Measurements from ENCODE around the gene SIGLEC8.
"Not testable (repeated sequence)": the region's sequence is repeated elsewhere in the genome, so short reads cannot be mapped to it uniquely, and the experiment has no call there.

SIGLEC8 gene

DNA sequence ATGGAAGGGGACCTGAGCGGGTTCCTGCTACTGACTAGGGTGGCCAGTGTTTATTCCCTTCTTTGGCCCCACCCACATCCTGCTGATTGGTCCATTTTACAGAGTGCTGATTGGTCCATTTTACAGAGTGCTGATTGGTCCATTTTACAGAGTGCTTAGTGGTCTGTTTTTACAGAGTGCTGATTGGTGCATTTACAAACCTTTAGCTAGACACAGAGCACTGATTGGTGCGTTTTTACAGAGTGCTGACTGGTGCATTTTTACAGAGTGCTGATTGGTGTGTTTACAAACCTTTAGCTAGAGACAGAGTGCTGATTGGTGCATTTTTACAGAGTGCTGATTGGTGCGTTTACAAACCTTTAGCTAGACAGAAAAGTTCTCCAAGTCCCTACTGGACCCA, 10.7 kb downstream of the SIGLEC8 start:
- DNase-seq (ENCODE audit: low spot score) = not testable (repeated sequence)

- DNase-seq (ENCODE audit: low spot score) = peak; percentile 87
Measured at GRCh38 chr19:51441410-51442390, 16.6 kb downstream of the SIGLEC8 start.

- no peak for DNase-seq (ENCODE audit: low spot score)
Measured at GRCh38 chr19:51440846-51441409, 17.3 kb downstream of the SIGLEC8 start.

DNA sequence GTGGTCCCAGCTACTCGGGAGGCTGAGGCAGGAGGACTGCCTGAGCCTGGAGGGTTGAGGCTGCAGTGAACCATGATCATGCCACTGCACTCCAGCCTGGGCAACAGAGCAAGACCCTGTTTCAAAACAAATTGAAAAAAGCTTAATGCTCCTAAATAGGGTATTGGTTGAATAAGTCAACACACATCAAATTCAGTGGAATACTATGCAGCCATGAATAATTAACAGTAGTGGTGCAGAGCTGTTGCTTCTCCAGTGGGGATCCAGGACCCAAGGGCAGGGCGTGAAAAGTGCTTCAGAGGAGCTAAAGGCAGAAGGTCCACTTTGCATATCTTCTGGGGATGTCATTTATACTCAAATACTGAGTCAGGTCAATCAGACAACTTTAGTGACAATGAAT, 18.2 kb downstream of the SIGLEC8 start:
- DNase-seq (ENCODE audit: low spot score) = no peak

GRCh38 chr19:51439021-51439465, 19.2 kb downstream of the SIGLEC8 start:
- DNase-seq (ENCODE audit: low spot score) = peak; percentile 51

DNA sequence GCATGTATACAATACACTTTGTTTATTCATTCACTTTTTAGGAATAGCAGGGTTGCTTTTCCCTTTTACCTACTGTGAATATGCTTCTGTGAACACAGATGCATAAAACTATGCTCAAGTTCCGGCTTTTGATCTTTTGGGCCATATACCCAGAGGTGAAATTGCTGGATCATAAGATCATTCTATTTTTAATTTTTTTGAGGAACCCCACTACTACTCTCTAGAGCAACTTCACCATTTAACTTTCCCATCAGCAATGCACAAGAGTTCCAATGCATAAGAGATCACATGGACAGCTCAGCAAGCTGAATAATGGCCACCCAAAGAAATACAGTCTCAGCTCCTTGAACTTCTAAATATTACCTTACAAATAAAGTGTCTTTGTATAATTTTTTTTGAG, 23.8 kb downstream of the SIGLEC8 start:
- DNase-seq (ENCODE audit: low spot score) = no peak

GRCh38 chr19:51433043-51433442, 25.2 kb downstream of the SIGLEC8 start:
- DNase-seq (ENCODE audit: low spot score) = no peak

- no peak for DNase-seq (ENCODE audit: low spot score)
Measured at GRCh38 chr19:51431124-51431523, 27.1 kb downstream of the SIGLEC8 start.

- DNase-seq (ENCODE audit: low spot score) = no peak
Measured at GRCh38 chr19:51430221-51430620, 28.0 kb downstream of the SIGLEC8 start.

DNA sequence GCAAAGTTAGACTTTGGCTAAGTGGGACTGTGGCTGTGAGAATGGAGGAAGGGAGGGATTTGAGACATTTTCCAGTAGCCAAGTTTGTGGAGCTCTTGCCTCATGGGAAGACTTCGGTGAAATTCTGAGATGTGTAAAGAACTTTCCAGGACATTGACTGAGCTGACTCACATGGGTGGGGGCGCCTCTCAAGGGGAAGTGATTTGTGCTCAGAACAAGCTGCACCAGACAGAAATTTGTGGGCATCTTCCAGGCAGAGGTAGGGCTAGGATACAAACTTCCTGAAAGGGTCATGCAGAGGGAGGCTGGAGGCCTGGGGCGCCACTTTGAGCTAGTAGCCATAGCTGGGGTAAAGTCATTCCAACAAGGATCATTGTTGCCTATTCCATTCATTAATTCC, 31.1 kb downstream of the SIGLEC8 start:
- DNase-seq (ENCODE audit: low spot score) = no peak

DNA sequence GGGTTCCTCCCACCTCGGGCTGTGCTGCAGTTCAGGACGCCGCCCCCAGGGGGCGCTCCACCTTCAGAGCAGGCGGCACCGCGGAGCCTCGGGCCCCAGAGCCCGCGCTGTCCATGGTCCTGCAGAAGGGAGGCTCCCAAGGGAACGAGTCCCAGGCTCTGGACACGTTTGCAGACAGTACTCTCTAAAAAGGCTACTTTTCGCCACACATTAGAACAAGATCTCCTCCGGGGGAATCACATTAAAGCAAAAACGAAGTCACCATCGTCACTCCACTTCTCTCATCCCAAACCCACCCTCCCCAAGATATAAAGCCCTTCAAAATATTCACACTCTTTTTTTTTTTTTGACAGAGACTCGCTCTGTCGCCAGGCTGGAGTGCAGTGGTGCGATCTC, 36.2 kb downstream of the SIGLEC8 start:
- DNase-seq (ENCODE audit: low spot score) = peak; percentile 84

DNA sequence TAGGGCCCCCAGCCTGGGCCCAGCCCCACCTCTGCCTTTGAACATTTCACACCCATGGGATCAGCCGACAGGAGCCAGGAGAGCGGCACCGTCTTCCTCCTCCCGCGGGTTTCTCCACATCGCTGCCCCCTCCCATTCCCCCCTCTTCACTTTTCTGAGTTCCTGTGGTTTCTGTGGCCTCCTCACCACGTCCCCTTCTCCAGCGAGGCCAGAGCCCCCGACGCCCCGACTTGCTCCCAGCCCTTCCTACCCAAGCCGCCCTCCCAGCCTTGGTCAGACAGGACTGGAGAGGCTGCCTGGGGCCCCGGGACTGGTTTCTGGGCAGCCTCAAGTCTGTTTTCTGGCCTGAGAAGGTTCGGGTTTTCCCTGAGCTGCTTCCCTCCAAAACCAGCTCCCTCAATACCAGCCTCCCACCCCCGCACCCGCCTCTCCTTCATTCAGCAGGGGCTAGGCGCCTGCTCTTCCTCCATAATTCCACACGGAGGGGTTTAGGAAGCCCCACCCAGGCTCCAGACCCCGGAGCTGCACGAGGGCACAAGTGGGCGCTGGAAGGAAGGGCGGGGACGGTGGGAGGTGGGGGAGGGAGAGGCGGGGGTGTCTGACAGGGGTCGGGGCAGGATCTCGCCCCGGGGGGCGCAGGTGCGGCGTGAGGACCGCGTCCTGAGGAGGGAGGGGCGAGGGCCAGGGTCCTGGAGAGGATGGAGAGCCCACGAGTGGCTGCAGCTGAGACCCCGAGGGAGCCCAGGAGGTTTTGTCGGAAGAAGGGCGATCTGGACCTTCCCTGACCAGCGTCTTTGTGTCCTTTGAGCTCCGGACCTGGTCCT, 36.8 kb downstream of the SIGLEC8 start:
- DNase-seq (ENCODE audit: low spot score) = no peak

DNA sequence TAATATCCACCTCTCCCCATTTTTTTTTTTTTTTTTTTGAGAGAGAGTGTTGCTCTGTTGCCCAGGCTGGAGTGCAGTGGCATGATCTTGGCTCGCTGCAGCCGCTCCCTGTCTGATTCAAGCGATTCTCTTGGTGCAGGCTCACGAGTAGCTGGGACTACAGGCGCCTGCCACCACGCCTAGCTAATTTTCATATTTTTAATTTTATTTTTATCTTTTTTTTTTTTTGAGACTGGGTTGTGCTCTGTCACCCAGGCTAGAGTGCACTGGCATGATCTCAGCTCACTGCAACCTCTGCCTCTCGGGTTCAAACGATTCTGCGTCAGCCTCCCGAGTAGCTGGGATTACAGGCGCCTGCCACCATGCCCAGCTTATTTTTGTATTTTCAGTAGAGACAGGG, 37.7 kb downstream of the SIGLEC8 start:
- DNase-seq (ENCODE audit: low spot score) = not testable (repeated sequence)

- DNase-seq (ENCODE audit: low spot score) = no peak
Measured at GRCh38 chr19:51418707-51419106, 39.5 kb downstream of the SIGLEC8 start.

- DNase-seq (ENCODE audit: low spot score) = no peak
Measured at GRCh38 chr19:51417810-51418157, 40.5 kb downstream of the SIGLEC8 start.

- DNase-seq (ENCODE audit: low spot score) = no peak
Measured at GRCh38 chr19:51417107-51417809, 41.0 kb downstream of the SIGLEC8 start, which contains the start of gene SIGLEC10. Gene SIGLEC10 (minus strand): TSS chr19:51417642. CDS start chr19:51417581, 61 bp downstream.

- DNase-seq (ENCODE audit: low spot score) = not testable (repeated sequence)
Measured at GRCh38 chr19:51416422-51416821, 41.8 kb downstream of the SIGLEC8 start.

DNA sequence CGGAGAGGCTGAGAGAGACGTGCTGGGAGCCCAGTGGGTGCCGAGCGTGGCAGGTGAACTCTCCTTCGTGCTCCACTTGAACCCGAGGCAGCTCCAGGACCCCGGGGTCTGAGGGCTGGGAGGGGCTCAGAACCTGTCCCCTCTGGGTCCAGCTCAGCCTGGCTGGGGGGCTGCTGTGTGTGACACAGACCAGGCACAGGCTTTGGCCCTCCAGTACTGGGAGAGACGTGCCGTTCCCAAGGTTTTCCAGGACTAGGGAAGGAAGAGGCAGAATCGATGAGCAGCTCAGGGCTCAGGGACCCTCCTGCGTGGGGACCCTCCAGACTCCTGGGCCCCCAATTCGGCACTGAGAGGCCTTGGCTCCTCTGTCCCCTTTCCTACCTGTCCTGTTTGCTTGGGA, 43.1 kb downstream of the SIGLEC8 start:
- DNase-seq (ENCODE audit: low spot score) = no peak

GRCh38 chr19:51410950-51411748, 47.1 kb downstream of the SIGLEC8 start:
- DNase-seq (ENCODE audit: low spot score) = no peak

- DNase-seq (ENCODE audit: low spot score) = peak; percentile 47
Measured at GRCh38 chr19:51407511-51408131, 50.6 kb downstream of the SIGLEC8 start.
